ENCODE data around the gene NCF2. TPM values are rescaled to one million over a fixed set of nuclear protein-coding genes. Genes with fewer than 3 reads are reported as not detected.

The NCF2 gene
- total and polyA plus RNA-seq, 12 donors = 1.8 to 29.7 (median 4.7) TPM

- Histone ChIP-seq H3K9me3 (no peaks in the 10 kb centered on the region), H3K27me3 (no peaks in the 10 kb centered on the region), H3K4me3 (no peak overlapping the region), H3K4me1 (no peaks in the 10 kb centered on the region), H3K27ac (no peak overlapping the region), H3K36me3 (peaks cover 0 to 100% (median 9%) of the 10 kb centered on the region in 9 donors)
- no peak for TF ChIP-seq CTCF (IDR thresholded peaks at IDR 0.05)
- DNase-seq (no peak), ATAC-seq (no peak)
- intact Hi-C loops (cut with DNase I) = loop anchor here in 1 of 10 donors (10.0 kb wide), 1 partner anchor 66 kb away; no protein-coding TSS in a partner anchor
Measured at GRCh38 chr1:183559061-183559460, 31.2 kb downstream of the NCF2 start.

- Histone ChIP-seq H3K9me3 (no peaks in the 10 kb centered on the region), H3K27me3 (no peaks in the 10 kb centered on the region), H3K27ac (peak overlapping the region in 1 of 10 donors; percentile 5), H3K4me1 (peaks cover 0 to 11% (median 0%) of the 10 kb centered on the region in 9 donors), H3K36me3 (peaks cover 0 to 100% (median 39%) of the 10 kb centered on the region in 9 donors), H3K4me3 (no peak overlapping the region)
- ATAC-seq = no peak
- intact Hi-C loops (cut with DNase I) = loop anchor here in 1 of 10 donors (10.0 kb wide), 1 partner anchor 70 kb away; no protein-coding TSS in a partner anchor
- TF ChIP-seq CTCF (IDR thresholded peaks at IDR 0.05) = no peak
- WGBS, 2 donors = 82 to 92% methylated on average over 3 of the region's 3 CpGs
- no peak for DNase-seq
Measured at GRCh38 chr1:183554577-183554976, 35.7 kb downstream of the NCF2 start.

- Histone ChIP-seq H3K27ac (peak overlapping the region in 2 of 10 donors; percentile 11 to 20), H3K36me3 (peaks cover 0 to 100% (median 44%) of the 10 kb centered on the region in 9 donors), H3K4me3 (no peak overlapping the region), H3K27me3 (no peaks in the 10 kb centered on the region), H3K9me3 (no peaks in the 10 kb centered on the region), H3K4me1 (peaks cover 0 to 11% (median 0%) of the 10 kb centered on the region in 9 donors)
- DNase-seq = no peak
- TF ChIP-seq CTCF (IDR thresholded peaks at IDR 0.05) = no peak
- 85% methylated on average over 3 of the region's 3 CpGs for WGBS, 2 donors
- intact Hi-C loops (cut with DNase I) = loop anchor here in 1 of 10 donors (10.0 kb wide), 1 partner anchor 71 kb away; no protein-coding TSS in a partner anchor
- no peak for ATAC-seq
Measured at GRCh38 chr1:183553764-183554163, 36.5 kb downstream of the NCF2 start.

- TF ChIP-seq CTCF (IDR thresholded peaks at IDR 0.05) = no peak
- H3K27me3 ChIP-seq = no peaks in the 10 kb centered on the region
- no peaks in the 10 kb centered on the region for H3K9me3 ChIP-seq
- intact Hi-C loops (cut with DNase I) = loop anchor here in 1 of 10 donors (10.0 kb wide), 1 partner anchor 71 kb away; no protein-coding TSS in a partner anchor
- H3K27ac ChIP-seq = peak overlapping the region in 1 of 10 donors; percentile 20
- DNase-seq (no peak), ATAC-seq (no peak)
- H3K4me1 ChIP-seq = peaks cover 0 to 11% (median 0%) of the 10 kb centered on the region in 9 donors
- WGBS, 2 donors = 79 to 83% methylated on average over 5 of the region's 5 CpGs
- H3K4me3 ChIP-seq = no peak overlapping the region
- peaks cover 0 to 99% (median 46%) of the 10 kb centered on the region in 9 donors for H3K36me3 ChIP-seq
Measured at GRCh38 chr1:183553331-183553730, 36.9 kb downstream of the NCF2 start.
